Right ventricle myocardium inferior (tissue), 1 donor: ENCODE results near the gene HDAC1. TPM values are rescaled to one million over a fixed set of nuclear protein-coding genes. Genes with fewer than 3 reads are reported as not detected.
A peak's percentile ranks its signal among the peaks of the same experiment; 100 is the strongest.

Experiments used
- ATAC-seq: fragments of 200-7000 bp; cut with Tn5 transposase; one replicate; pipeline ENCODE4 v1.9.1; 2020; ENCODE audit warnings: mild to moderate bottlenecking, moderate library complexity
- DNase-seq: peaks from one replicate; pipeline ENCODE4 v3.0.0; 2021; ENCODE audit errors: missing footprints
- intact Hi-C: fragments of 100-400 bp; cut with DNase I; formaldehyde crosslinking; loops from one replicate; pipeline ENCODE4 v1.11.0; 2022
- total RNA-seq: library from RNA; stranded (reverse); fragmentation: NEBNext Ultra II Directional; extraction: Animal tissue kit (Norgen Biotek cat#: 25700); gene quantifications from one replicate; pipeline ENCODE4 v1.2.1, GENCODE V29; 2021
- donor health status: DM: no; HTN: yes; CAD: no; lungs with severe emphysema.

The HDAC1 gene
- total RNA-seq, 1 donor from 2014 or later: 40.6 TPM

- intact Hi-C loops: no loop called here
- no peak for ATAC-seq
Measured at GRCh38 chr1:32357614-32358013, 65.7 kb downstream of the HDAC1 start.

GRCh38 chr1:32358435-32358834, 66.6 kb downstream of the HDAC1 start:
- intact Hi-C loops: no loop called here
- ATAC-seq (no peak), DNase-seq (no peak)

More at GRCh38 chr1:32357614-32358013, 65.7 kb downstream of the HDAC1 start:
- DNase-seq: no peak

DNA sequence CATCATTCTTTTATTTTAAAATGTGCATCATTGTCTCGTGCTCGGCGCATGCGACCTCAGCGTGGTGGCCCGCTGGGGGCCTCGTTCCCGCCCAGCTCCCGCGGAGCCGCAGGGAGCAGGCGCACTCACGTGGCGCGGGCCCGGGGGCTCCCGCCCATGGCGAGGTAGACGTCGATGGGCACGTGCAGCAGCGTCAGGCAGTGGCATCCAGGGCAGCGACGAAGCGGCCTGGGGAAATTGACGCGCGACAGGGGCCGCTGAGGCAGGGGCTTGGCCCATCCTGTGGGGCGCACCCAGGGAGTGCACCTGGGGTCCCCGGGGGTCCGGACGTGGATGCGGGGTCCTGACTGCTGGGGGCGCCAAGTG, 69.4 kb downstream of the HDAC1 start:
- intact Hi-C loops: no loop called here
- ATAC-seq: no peak
- no peak for DNase-seq

DNA sequence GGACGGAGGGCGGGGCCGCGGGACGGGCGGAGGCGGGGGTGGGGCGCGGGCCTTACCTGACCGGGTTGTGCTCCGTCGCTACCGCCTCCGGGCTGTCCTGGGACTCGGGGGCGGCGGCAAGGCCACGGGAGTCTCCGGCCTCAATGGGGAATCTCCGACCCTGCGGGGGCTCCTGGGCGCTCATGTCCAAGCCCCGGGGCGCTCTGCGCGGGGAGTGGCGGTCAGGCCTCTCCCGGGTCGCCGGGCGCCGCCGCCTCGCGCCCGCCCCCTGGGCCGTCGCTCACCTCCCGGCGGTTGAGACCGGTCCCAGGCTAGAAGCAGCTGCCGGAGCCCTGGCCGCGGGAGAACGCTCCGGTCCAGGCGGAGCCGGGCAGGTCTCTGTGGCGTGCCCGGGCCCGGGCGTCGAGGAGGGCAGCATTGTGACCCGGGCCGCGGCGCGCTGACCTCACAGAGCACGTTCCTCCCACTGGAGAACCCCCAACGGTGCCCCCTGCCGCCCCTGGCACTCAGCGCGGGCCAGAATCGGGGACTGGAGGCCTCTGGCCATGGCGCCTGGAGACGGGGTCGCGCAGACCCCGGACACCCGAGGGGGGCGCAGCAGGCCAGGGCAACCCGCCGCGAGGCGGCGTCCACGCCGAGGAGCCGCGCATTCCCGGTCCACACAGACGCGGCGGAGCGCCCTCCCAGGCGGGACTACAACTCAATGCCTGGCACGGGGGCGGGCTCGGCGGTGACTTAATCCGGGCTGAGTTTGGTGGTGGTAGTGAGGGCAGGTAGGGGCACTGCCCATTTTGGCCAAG, 70.0 kb downstream of the HDAC1 start:
- intact Hi-C loops: no loop called here
- DNase-seq (peak; percentile 87), ATAC-seq (peak; percentile 77)

DNA sequence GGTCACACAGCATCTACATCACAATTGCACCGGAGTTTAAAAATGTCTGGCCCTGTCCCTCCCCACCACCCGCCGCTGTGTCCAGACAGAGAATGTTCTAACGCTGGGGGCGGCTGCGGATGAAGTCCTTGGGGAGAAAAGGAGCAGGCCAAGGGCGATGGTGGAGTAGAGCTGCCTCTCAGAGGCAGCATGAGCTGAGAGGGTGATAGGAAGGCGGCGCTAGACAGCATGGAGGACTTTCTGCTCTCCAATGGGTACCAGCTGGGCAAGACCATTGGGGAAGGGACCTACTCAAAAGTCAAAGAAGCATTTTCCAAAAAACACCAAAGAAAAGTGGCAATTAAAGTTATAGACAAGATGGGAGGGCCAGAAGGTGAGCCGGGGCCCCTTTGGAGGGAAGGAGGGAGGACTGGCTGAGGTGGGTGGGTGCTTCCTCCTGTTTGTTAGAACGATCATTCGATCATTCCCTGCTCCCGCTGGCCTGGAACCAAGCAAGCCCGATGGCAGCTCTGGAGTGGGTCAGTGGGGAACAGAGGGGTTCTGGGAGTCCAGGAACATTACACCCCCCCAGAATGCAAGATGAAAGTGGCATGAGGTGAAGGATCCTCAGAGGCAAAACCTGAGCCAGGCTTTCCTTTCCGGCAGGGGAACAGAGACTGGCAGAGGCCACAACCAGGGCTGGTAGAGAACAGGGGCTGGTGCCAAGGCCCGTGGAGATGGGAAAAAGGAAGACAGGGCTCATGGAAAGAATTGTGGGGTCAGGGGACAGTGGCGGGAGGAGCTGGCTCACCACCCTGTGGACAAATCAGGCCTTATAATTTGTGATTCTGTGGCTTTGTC, 70.8 kb downstream of the HDAC1 start, which contains the start of the genes FAM229A and TSSK3:
Gene FAM229A (minus strand): TSS at position 12 of the 840 bp plus-strand sequence. CDS start 394 bp downstream, outside the sequence.
Gene TSSK3 (plus strand): TSS at position 66 of the 840 bp plus-strand sequence. CDS start 163 bp downstream, at position 229.
- intact Hi-C loops: no loop called here

GRCh38 chr1:32363713-32364112, 71.8 kb downstream of the HDAC1 start:
- intact Hi-C loops: no loop called here
- DNase-seq (no peak), ATAC-seq (no peak)

More for the DNA sequence above, 70.8 kb downstream of the HDAC1 start, which contains the start of the genes FAM229A and TSSK3:
- ATAC-seq (no peak), DNase-seq (no peak)

- intact Hi-C loops: no loop called here
- ATAC-seq (no peak), DNase-seq (no peak)
Measured at GRCh38 chr1:32364836-32365235, 73.0 kb downstream of the HDAC1 start.

DNA sequence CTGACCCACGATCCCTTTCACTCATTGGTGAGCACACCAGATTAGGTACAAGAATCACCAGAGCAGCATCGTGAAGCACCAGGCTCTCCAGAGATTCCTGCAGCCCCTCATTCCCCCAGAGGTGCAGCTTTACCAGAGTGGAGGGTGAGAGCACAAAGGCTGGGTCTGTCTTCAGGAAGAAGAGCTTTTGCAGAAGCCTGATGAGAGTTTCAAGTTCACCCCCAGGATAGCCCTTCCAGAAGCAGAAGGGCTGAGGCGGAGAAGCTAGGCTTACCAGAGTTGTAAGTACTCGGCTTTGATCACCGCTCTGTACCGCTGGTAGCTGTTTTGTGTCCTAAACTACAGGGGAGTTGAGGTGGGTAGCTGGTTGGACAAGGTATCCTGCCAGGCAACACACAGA, 73.6 kb downstream of the HDAC1 start:
- intact Hi-C loops: no loop called here

GRCh38 chr1:32367912-32368635, 76.2 kb downstream of the HDAC1 start:
- intact Hi-C loops: no loop called here
- no peak for ATAC-seq
- no peak for DNase-seq

More for the DNA sequence above, 73.6 kb downstream of the HDAC1 start:
- ATAC-seq (no peak), DNase-seq (no peak)

DNA sequence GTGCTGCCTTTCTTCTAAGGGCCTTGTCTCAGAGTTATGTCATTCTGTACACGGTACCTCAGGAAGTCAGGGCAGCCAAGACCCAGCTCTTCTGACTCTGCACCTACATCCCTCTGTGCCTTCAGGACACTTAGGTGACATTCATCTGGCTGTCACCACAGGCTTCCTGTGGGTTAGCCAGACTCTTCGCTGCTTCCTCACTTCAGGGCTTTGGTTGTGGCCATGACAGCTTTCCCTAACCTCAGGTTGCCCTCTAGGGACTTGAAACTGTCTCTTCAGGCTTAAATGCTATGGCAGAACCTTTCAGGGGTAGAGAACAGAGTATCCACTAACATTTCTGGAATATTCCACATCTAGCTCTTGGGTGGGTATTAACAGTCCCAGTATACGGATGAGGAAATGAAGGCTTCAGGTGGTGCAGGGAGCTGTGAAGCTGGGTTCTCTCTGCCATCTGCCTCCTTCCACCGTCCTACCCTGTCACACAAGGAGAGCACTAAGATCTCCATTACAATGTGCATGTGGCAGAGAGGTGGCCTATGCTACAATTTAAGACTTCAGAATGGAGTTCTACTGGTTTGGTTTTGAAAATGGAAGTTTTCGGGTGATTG, 80.4 kb downstream of the HDAC1 start:
- intact Hi-C loops: no loop called here
- ATAC-seq: no peak
- DNase-seq: no peak

- intact Hi-C loops: no loop called here
- DNase-seq: no peak
- no peak for ATAC-seq
Measured at GRCh38 chr1:32373996-32374592, 82.2 kb downstream of the HDAC1 start.

- no peak for ATAC-seq
- DNase-seq: no peak
- intact Hi-C loops: no loop called here
Measured at GRCh38 chr1:32376199-32376598, 84.3 kb downstream of the HDAC1 start.

DNA sequence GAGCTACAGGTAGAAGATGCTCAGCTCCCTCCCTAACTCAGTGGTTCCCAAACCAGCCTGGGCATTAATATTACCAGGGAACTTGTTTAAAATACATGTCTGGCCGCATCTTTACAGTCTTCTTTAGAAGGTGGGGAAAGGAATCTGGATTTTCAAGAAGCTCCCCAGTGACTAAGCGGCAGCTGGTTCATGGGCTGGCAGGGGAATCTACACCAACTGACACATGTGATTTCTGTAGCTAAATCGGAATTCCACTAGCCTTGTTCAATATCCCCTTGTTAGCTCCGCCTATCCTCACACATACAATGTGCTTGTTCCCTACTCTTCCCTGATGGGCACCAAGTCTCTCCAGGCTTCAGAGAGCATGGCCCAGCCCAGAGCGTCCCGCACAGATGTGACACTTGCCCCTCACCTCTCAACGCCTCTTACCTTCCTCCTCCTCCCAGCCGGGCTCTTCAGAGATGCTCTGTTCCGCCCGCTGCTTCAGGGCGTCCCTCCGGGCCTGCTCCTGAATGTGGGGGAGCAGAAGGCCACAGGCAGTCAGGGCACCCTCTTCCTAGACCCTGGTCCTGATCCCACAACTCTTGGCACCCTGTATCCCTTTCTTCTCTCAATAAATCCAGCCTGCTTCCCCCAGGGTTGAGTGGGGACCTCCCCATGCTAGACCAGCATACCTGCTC, 85.8 kb downstream of the HDAC1 start:
- no peak for DNase-seq
- intact Hi-C loops: no loop called here
- no peak for ATAC-seq

DNA sequence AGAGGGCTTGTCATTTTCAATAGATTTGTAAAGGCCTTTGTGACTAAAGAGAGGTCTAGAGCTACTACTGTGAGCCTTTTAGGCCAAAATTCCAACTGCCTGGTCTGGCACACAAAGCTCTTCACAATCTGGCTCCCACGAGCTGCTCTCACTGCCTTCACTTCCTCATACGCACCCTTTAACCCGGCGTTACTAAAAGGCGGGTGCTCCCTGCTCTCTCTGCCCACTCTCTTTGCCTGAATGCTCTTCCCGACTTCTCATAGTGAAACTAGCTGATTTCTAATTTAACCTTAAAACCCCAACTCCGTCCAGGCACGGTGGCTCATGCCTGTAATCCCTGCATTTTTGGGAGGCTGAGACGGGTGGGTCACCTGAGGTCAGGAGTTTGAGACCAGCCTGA, 88.2 kb downstream of the HDAC1 start:
- DNase-seq: no peak
- intact Hi-C loops: no loop called here
- ATAC-seq: no peak
